K562 (cell line): Measurements from ENCODE around the gene HSPA1L. TPM values are rescaled to one million over a fixed set of nuclear protein-coding genes. Genes with fewer than 3 reads are reported as not detected.

ENCODE experiments used
- ARID2 ChIP-seq: fragments of 450-650 bp; IDR thresholded peaks from 2 replicates; pipeline ENCODE4 v1.6.1; 2017; ENCODE audit warnings: antibody characterized with exemption, mild to moderate bottlenecking
- BACH1 ChIP-seq: fragments of 200-800 bp; sonication (Bioruptor generic); IDR thresholded peaks from 2 replicates; pipeline ENCODE4 v1.6.1; 2016; ENCODE audit warnings: missing genetic modification characterization, missing compliant biosample characterization
- BRD9 ChIP-seq: fragments of 450-650 bp; IDR thresholded peaks from 2 replicates; pipeline ENCODE4 v1.6.1; 2018; ENCODE audit warnings: low read depth; ENCODE audit not compliant: partially characterized antibody
- CTBP1 ChIP-seq: fragments of 450-650 bp; IDR thresholded peaks from 2 replicates; pipeline ENCODE4 v1.6.1; 2016; ENCODE audit warnings: borderline replicate concordance
- ESRRA ChIP-seq: fragments of 450-650 bp; IDR thresholded peaks from 2 replicates; pipeline ENCODE4 v1.6.1; 2014; ENCODE audit warnings: low read depth, mild to moderate bottlenecking, moderate library complexity, borderline replicate concordance
- ETV5 ChIP-seq: sonication (generic); formaldehyde crosslinking; IDR thresholded peaks from 2 replicates; pipeline ENCODE4 v1.4.0; 2020; ENCODE audit warnings: low read depth, mild to moderate bottlenecking, missing genetic modification reagents
- HIVEP1 ChIP-seq: fragments of 250-450 bp; sonication (Bioruptor Pico); IDR thresholded peaks from 2 replicates; pipeline ENCODE4 v1.4.0; 2020; ENCODE audit warnings: mild to moderate bottlenecking
- LARP7 ChIP-seq: fragments of 450-650 bp; IDR thresholded peaks from 2 replicates; pipeline ENCODE4 v1.6.1; 2016
- MEIS2 ChIP-seq: fragments of 450-650 bp; IDR thresholded peaks from 2 replicates; pipeline ENCODE4 v1.6.1; 2014; ENCODE audit warnings: mild to moderate bottlenecking; ENCODE audit not compliant: partially characterized antibody
- NELFE ChIP-seq: IDR thresholded peaks from 2 replicates; pipeline ENCODE4 v1.6.1; 2011; ENCODE audit warnings: mild to moderate bottlenecking; ENCODE audit not compliant: insufficient read depth, insufficient read length
- NFE2 ChIP-seq: IDR thresholded peaks from 2 replicates; pipeline ENCODE4 v1.6.1; 2014; ENCODE audit warnings: antibody characterized with exemption, low read depth
- NR2C1 ChIP-seq, 2 experiments: fragments of 450-650 bp; IDR thresholded peaks; 2 replicates each; pipeline ENCODE4 v1.6.1; 2017; ENCODE audit warnings: mild to moderate bottlenecking in 2 of 2, antibody characterized with exemption in 1 of 2, inconsistent platforms in 1 of 2, missing compliant biosample characterization in 1 of 2, missing genetic modification characterization in 1 of 2
- NR4A1 ChIP-seq, 2 experiments: fragments of 250-450 bp in 1 of 2; fragments of 450-650 bp in 1 of 2; sonication (Bioruptor Pico) in 1 of 2; IDR thresholded peaks; 2 replicates each; pipeline versions ENCODE4 v1.4.0 to v1.6.1; 2016 to 2020; ENCODE audit warnings: mild to moderate bottlenecking in 2 of 2, missing compliant biosample characterization in 1 of 2, missing genetic modification characterization in 1 of 2, moderate library complexity in 1 of 2
- PHB ChIP-seq: fragments of 250-450 bp; sonication (Bioruptor Pico); IDR thresholded peaks from 2 replicates; pipeline ENCODE4 v1.5.0; 2021
- TRIM28 ChIP-seq: fragments of 450-650 bp; IDR thresholded peaks from 2 replicates; pipeline ENCODE4 v1.6.1; 2017
- ZNF212 ChIP-seq: fragments of 450-650 bp; formaldehyde crosslinking; IDR thresholded peaks from 2 replicates; pipeline ENCODE4 v1.4.0; 2020; ENCODE audit warnings: mild to moderate bottlenecking
- ZNF384 ChIP-seq: IDR thresholded peaks from 2 replicates; pipeline ENCODE4 v1.6.1; 2012; ENCODE audit warnings: low read depth, low read length, improper control_type of control experiment
- ZNF79 ChIP-seq: fragments of 250-450 bp; sonication (Bioruptor Pico); IDR thresholded peaks from 2 replicates; pipeline ENCODE4 v1.4.0; 2020; ENCODE audit warnings: low read depth, mild to moderate bottlenecking, moderate library complexity
- ZNF830 ChIP-seq: fragments of 250-450 bp; sonication (Bioruptor Pico); IDR thresholded peaks from 2 replicates; pipeline ENCODE4 v1.5.0; 2021; ENCODE audit warnings: mild to moderate bottlenecking
- polyA plus RNA-seq, 8 experiments: library from polyadenylated mRNA; depleted of rRNA in 4 of 8; stranded (reverse) in 5 of 8; unstranded in 3 of 8; fragments of >200 nt; fragmentation: Nextera tagmentation in 2 of 8; fragmentation: Illumina TruSeq in 1 of 8; extraction: Ambion mirVana in 2 of 8; extraction: Trizol in 1 of 8; gene quantifications; 2 replicates each; pipeline versions ENCODE4 v1.2.1 to v1.2.3, GENCODE V29; 2011 to 2014; ENCODE audit warnings: inconsistent platforms in 1 of 8, missing spikeins in 1 of 8
- total RNA-seq, 7 experiments: library from RNA; depleted of rRNA in 6 of 7; stranded (reverse); fragments of >200 nt in 6 of 7; fragmentation: Illumina TruSeq in 2 of 7; extraction: Trizol in 2 of 7; gene quantifications; 2 replicates each; pipeline versions ENCODE4 v1.2.1 to v1.2.3, GENCODE V29; 2011 to 2021; ENCODE audit warnings: low replicate concordance in 1 of 7
- TF ChIP-seq, protein P1 (sequence below): fragments of 450-650 bp; IDR thresholded peaks from 2 replicates; pipeline ENCODE4 v1.6.1; 2017; ENCODE audit warnings: antibody characterized with exemption, mild to moderate bottlenecking
- TF ChIP-seq, protein P2 (sequence below): sonication (generic); formaldehyde crosslinking; IDR thresholded peaks from 2 replicates; pipeline ENCODE4 v1.8.0; 2022; ENCODE audit warnings: mild to moderate bottlenecking, missing genetic modification reagents

Gene HSPA1L
- total and polyA plus RNA-seq, 9 of the 15 experiments (the other 6 are each of a cell fraction or from before 2014, with no cell fraction given) = 0.14 to 2.1 (median 1.3) TPM

DNA sequence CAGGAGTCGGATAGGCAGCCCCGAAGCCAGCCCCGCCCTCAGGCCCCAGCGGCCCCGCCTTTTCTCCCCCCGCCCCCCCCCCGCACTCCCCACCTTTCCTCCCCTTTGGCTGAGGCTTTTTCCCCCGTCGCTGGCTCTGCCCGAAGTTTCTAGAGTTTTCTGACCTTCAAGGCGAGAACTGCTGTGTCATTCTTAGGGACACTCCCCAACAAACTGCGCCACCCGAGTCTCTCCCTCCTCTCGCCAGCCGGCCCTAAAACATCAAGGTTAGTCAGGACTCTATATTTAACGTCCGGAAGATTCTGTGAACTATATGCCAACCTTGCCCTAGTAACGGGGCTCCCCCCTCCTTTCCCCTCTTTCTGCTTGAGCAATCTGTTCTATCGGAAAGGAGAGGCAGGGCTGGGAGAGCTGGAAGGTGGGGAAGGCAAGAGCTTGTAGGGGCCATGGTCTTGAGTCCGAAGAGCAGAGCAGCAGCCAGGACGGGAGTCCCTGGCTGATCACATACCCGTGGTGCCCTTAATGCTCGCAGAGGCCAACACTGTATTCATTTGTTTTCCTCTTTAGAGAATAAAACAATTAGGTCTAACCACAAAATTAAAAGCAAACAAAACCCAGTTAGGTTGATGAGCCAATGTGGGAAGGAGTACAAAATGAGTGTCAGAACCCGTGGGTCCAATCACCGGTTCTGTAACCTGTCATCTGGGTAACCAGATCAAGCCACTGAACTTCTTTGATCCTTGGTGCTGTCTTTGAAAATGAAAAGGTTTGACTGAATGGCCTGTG, 7.1 kb upstream of the HSPA1L start (continued):
- TF ChIP-seq, protein P1, sequence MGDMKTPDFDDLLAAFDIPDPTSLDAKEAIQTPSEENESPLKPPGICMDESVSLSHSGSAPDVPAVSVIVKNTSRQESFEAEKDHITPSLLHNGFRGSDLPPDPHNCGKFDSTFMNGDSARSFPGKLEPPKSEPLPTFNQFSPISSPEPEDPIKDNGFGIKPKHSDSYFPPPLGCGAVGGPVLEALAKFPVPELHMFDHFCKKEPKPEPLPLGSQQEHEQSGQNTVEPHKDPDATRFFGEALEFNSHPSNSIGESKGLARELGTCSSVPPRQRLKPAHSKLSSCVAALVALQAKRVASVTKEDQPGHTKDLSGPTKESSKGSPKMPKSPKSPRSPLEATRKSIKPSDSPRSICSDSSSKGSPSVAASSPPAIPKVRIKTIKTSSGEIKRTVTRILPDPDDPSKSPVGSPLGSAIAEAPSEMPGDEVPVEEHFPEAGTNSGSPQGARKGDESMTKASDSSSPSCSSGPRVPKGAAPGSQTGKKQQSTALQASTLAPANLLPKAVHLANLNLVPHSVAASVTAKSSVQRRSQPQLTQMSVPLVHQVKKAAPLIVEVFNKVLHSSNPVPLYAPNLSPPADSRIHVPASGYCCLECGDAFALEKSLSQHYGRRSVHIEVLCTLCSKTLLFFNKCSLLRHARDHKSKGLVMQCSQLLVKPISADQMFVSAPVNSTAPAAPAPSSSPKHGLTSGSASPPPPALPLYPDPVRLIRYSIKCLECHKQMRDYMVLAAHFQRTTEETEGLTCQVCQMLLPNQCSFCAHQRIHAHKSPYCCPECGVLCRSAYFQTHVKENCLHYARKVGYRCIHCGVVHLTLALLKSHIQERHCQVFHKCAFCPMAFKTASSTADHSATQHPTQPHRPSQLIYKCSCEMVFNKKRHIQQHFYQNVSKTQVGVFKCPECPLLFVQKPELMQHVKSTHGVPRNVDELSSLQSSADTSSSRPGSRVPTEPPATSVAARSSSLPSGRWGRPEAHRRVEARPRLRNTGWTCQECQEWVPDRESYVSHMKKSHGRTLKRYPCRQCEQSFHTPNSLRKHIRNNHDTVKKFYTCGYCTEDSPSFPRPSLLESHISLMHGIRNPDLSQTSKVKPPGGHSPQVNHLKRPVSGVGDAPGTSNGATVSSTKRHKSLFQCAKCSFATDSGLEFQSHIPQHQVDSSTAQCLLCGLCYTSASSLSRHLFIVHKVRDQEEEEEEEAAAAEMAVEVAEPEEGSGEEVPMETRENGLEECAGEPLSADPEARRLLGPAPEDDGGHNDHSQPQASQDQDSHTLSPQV = no peak
- TF ChIP-seq PHB (CRISPR knock-in tag) (peak; percentile 80; the same call in 1 of the 2 replicates), BRD9 (no peak), NELFE (no peak), ETV5 (CRISPR knock-in tag) (no peak; the same call in none of the 2 replicates), MEIS2 (no peak), ZNF212 (CRISPR knock-in tag) (no peak; the same call in 1 of the 2 replicates), ARID2 (peak; percentile 72; the same call in 1 of the 2 replicates), ZNF79 (CRISPR knock-in tag) (no peak), BACH1 (tag) (peak; percentile 99), HIVEP1 (no peak; the same call in 1 of the 2 replicates), LARP7 (peak; percentile 62; the same call in 1 of the 2 replicates), ZNF384 (no peak), CTBP1 (no peak), NR4A1 (CRISPR knock-in tag; IDR thresholded peaks at IDR 0.05) (peak; percentile 90; the same call in 1 of the 2 replicates), NR4A1 (tag; IDR thresholded peaks at IDR 0.05) (peak; percentile 89), ESRRA (no peak), NR2C1 (IDR thresholded peaks at IDR 0.05) (no peak), NR2C1 (tag; IDR thresholded peaks at IDR 0.05) (peak; percentile 54; the same call in 1 of the 2 replicates), ZNF830 (no peak), NFE2 (peak; percentile 99), TRIM28 (peak; percentile 43)
- TF ChIP-seq, protein P2, sequence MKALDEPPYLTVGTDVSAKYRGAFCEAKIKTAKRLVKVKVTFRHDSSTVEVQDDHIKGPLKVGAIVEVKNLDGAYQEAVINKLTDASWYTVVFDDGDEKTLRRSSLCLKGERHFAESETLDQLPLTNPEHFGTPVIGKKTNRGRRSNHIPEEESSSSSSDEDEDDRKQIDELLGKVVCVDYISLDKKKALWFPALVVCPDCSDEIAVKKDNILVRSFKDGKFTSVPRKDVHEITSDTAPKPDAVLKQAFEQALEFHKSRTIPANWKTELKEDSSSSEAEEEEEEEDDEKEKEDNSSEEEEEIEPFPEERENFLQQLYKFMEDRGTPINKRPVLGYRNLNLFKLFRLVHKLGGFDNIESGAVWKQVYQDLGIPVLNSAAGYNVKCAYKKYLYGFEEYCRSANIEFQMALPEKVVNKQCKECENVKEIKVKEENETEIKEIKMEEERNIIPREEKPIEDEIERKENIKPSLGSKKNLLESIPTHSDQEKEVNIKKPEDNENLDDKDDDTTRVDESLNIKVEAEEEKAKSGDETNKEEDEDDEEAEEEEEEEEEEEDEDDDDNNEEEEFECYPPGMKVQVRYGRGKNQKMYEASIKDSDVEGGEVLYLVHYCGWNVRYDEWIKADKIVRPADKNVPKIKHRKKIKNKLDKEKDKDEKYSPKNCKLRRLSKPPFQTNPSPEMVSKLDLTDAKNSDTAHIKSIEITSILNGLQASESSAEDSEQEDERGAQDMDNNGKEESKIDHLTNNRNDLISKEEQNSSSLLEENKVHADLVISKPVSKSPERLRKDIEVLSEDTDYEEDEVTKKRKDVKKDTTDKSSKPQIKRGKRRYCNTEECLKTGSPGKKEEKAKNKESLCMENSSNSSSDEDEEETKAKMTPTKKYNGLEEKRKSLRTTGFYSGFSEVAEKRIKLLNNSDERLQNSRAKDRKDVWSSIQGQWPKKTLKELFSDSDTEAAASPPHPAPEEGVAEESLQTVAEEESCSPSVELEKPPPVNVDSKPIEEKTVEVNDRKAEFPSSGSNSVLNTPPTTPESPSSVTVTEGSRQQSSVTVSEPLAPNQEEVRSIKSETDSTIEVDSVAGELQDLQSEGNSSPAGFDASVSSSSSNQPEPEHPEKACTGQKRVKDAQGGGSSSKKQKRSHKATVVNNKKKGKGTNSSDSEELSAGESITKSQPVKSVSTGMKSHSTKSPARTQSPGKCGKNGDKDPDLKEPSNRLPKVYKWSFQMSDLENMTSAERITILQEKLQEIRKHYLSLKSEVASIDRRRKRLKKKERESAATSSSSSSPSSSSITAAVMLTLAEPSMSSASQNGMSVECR (CRISPR knock-in tag) = peak; percentile 66
